MM.1S (cell line): ENCODE measurements around the gene IGSF10.

Source experiments
- EZH2phosphoT487 ChIP-seq: fragments of 300-600 bp; sonication (generic); IDR thresholded peaks from 2 replicates; pipeline ENCODE4 v1.6.1; 2018; ENCODE audit warnings: antibody characterized with exemption, low read length
- TF ChIP-seq, protein P1 (sequence below): fragments of 300-600 bp; sonication (generic); IDR thresholded peaks from 2 replicates; pipeline ENCODE4 v1.5.1; 2016; ENCODE audit warnings: antibody characterized with exemption, low read length, mixed read lengths

- TF ChIP-seq, protein P1, sequence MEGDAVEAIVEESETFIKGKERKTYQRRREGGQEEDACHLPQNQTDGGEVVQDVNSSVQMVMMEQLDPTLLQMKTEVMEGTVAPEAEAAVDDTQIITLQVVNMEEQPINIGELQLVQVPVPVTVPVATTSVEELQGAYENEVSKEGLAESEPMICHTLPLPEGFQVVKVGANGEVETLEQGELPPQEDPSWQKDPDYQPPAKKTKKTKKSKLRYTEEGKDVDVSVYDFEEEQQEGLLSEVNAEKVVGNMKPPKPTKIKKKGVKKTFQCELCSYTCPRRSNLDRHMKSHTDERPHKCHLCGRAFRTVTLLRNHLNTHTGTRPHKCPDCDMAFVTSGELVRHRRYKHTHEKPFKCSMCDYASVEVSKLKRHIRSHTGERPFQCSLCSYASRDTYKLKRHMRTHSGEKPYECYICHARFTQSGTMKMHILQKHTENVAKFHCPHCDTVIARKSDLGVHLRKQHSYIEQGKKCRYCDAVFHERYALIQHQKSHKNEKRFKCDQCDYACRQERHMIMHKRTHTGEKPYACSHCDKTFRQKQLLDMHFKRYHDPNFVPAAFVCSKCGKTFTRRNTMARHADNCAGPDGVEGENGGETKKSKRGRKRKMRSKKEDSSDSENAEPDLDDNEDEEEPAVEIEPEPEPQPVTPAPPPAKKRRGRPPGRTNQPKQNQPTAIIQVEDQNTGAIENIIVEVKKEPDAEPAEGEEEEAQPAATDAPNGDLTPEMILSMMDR = no peak
- TF ChIP-seq EZH2phosphoT487 = no peak
Observed at GRCh38 chr3:151504606-151505005, 43.7 kb upstream of the IGSF10 start.
